PFSK-1 (cell line): ENCODE data around the gene CHRM4.

Experiments used
- FOXP2 ChIP-seq: optimal IDR thresholded peaks from 2 replicates; pipeline ENCODE3; 2011; ENCODE audit warnings: borderline replicate concordance, control low read depth, inconsistent platforms; ENCODE audit not compliant: insufficient read depth; ENCODE audit errors: extremely low read length, extremely low read depth
- POLR2AphosphoS5 ChIP-seq: IDR thresholded peaks from 2 replicates; pipeline ENCODE4 v1.6.1; 2012; ENCODE audit warnings: low read depth, mild to moderate bottlenecking, control low read depth, low read length, moderate library complexity
- REST ChIP-seq, 2 experiments: IDR thresholded peaks; 2 replicates each; pipeline versions ENCODE4 v1.6.1 to v1.8.0; 2011 to 2012; ENCODE audit warnings: low read depth in 2 of 2, low read length in 2 of 2, control low read depth in 1 of 2, inconsistent platforms in 1 of 2, mild to moderate bottlenecking in 1 of 2, moderate library complexity in 1 of 2; ENCODE audit not compliant: insufficient read depth in 1 of 2
- SIN3A ChIP-seq: IDR thresholded peaks from 2 replicates; pipeline ENCODE4 v1.6.1; 2012; ENCODE audit warnings: mild to moderate bottlenecking, low read length, moderate library complexity, borderline replicate concordance; ENCODE audit not compliant: insufficient read depth
- TAF1 ChIP-seq: IDR thresholded peaks from 2 replicates; pipeline ENCODE4 v1.6.1; 2012; ENCODE audit warnings: low read length, control low read depth, borderline replicate concordance; ENCODE audit not compliant: insufficient read depth

- no peak for TF ChIP-seq SIN3A
- TF ChIP-seq POLR2AphosphoS5 = 0 out of 2 replicates have a peak, but pooled peaks have one; percentile 14
- no peak for TF ChIP-seq TAF1
- TF ChIP-seq REST (IDR thresholded peaks at IDR 0.05; ENCODE audit: insufficient read depth in 1 of 2, low read depth in 2 of 2, low read length in 2 of 2) = no peak
- peak; percentile 38 for TF ChIP-seq FOXP2
Observed at GRCh38 chr11:46338988-46339666, 52.4 kb downstream of the CHRM4 start.
